Measurements from ENCODE around the gene PEAK1.
"Not testable (repeated sequence)": the region's sequence is repeated elsewhere in the genome, so short reads cannot be mapped to it uniquely, and the experiment has no call there.

The PEAK1 gene

GRCh38 chr15:77292969-77293558 is 126.8 kb downstream of the PEAK1 start:
- no peak for TF ChIP-seq CTCF (IDR thresholded peaks at IDR 0.05)
- DNase-seq (ENCODE audit: low spot score) = no peak
- no peak overlapping the region for H3K27ac ChIP-seq
- no peak overlapping the region for H3K4me3 ChIP-seq

GRCh38 chr15:77291107-77291506 is 128.8 kb downstream of the PEAK1 start:
- no peak for DNase-seq (ENCODE audit: low spot score)
- TF ChIP-seq CTCF (IDR thresholded peaks at IDR 0.05) = no peak
- no peak overlapping the region for H3K27ac ChIP-seq
- no peak overlapping the region for H3K4me3 ChIP-seq

GRCh38 chr15:77287385-77287784 is 132.5 kb downstream of the PEAK1 start:
- DNase-seq (ENCODE audit: low spot score) = no peak
- no peak overlapping the region for H3K27ac ChIP-seq
- no peak overlapping the region for H3K4me3 ChIP-seq
- TF ChIP-seq CTCF (IDR thresholded peaks at IDR 0.05) = no peak

GRCh38 chr15:77285057-77285997 is 134.6 kb downstream of the PEAK1 start:
- Histone ChIP-seq H3K4me3 (no peak overlapping the region), H3K27ac (no peak overlapping the region)
- DNase-seq (ENCODE audit: low spot score) = no peak
- TF ChIP-seq CTCF (IDR thresholded peaks at IDR 0.05) = no peak

GRCh38 chr15:77282333-77282732 is 137.6 kb downstream of the PEAK1 start:
- no peak overlapping the region for H3K4me3 ChIP-seq
- H3K27ac ChIP-seq = no peak overlapping the region
- no peak for TF ChIP-seq CTCF (IDR thresholded peaks at IDR 0.05)
- DNase-seq (ENCODE audit: low spot score) = no peak

GRCh38 chr15:77276943-77277342 is 143.0 kb downstream of the PEAK1 start:
- no peak overlapping the region for H3K27ac ChIP-seq
- H3K4me3 ChIP-seq = no peak overlapping the region
- DNase-seq (ENCODE audit: low spot score) = no peak
- TF ChIP-seq CTCF (IDR thresholded peaks at IDR 0.05) = no peak

- no peak for TF ChIP-seq CTCF (IDR thresholded peaks at IDR 0.05)
- H3K4me3 ChIP-seq = no peak overlapping the region
- no peak for DNase-seq (ENCODE audit: low spot score)
- no peak overlapping the region for H3K27ac ChIP-seq
These were observed 143.8 kb downstream of the PEAK1 start for GRCh38 chr15:77276096-77276495.

GRCh38 chr15:77273136-77273535 is 146.8 kb downstream of the PEAK1 start:
- H3K4me3 ChIP-seq; DNase-seq (ENCODE audit: low spot score); H3K27ac ChIP-seq: not testable (repeated sequence)

Data from coronary artery (tissue), 2 donors.